A673 (cell line): ENCODE results near the gene TBX3. TPM values are rescaled to one million over a fixed set of nuclear protein-coding genes. Genes with fewer than 3 reads are reported as not detected.

ENCODE experiments used
- BruUV-seq: library from RNA; stranded (reverse); fragments of 400-500 nt; replicated peaks from 2 replicates; lab custom pipeline; 2021; lab: Mats Ljungman, UMichigan
- CTCF ChIA-PET: fragments of 300-600 bp; sonication (Branson Sonifier 250); formaldehyde crosslinking; loops from one replicate; lab custom pipeline; 2022; ENCODE audit warnings: antibody characterized with exemption; lab: Charles Lee
- POLR2A ChIA-PET: fragments of 300-600 bp; sonication (Branson Sonifier 250); formaldehyde crosslinking; loops from one replicate; lab custom pipeline; 2022; ENCODE audit warnings: antibody characterized with exemption; ENCODE audit not compliant: low non-redundant PET; lab: Charles Lee
- DNase-seq: peaks from one replicate; pipeline ENCODE4 v3.0.0-alpha.2; 2015; ENCODE audit warnings: low spot score
- H3K27ac ChIP-seq: fragments of 200-600 bp; sonication (generic); 2 replicates; pipeline ENCODE4 v1.5.1; 2016; ENCODE audit warnings: mixed run types, low read depth, mild to moderate bottlenecking, mixed read lengths, antibody characterized with exemption, low read length; ENCODE audit not compliant: poor library complexity, severe bottlenecking
- H3K27me3 ChIP-seq: fragments of 200-600 bp; sonication (generic); replicated peaks from 2 replicates; pipeline ENCODE4 v1.6.1; 2017; ENCODE audit warnings: mixed run types, low read depth, mild to moderate bottlenecking, mixed read lengths, antibody characterized with exemption, low read length; ENCODE audit not compliant: insufficient read depth, poor library complexity
- H3K36me3 ChIP-seq: fragments of 200-600 bp; sonication (generic); 2 replicates; pipeline ENCODE4 v1.6.1; 2016; ENCODE audit warnings: mixed run types, mild to moderate bottlenecking, mixed read lengths, antibody characterized with exemption, low read length; ENCODE audit not compliant: insufficient read depth, poor library complexity, severe bottlenecking
- H3K4me1 ChIP-seq: fragments of 200-600 bp; sonication (generic); 2 replicates; pipeline ENCODE4 v1.6.1; 2017; ENCODE audit warnings: mixed run types, mild to moderate bottlenecking, mixed read lengths, antibody characterized with exemption, low read length; ENCODE audit not compliant: insufficient read depth, poor library complexity, severe bottlenecking
- H3K4me3 ChIP-seq: fragments of 200-600 bp; sonication (generic); 2 replicates; pipeline ENCODE4 v1.5.1; 2016; ENCODE audit warnings: low read depth, mixed run types, mild to moderate bottlenecking, mixed read lengths, low read length; ENCODE audit not compliant: poor library complexity, severe bottlenecking
- H3K9me3 ChIP-seq: fragments of 200-600 bp; sonication (generic); 2 replicates; pipeline ENCODE4 v1.6.1; 2016; ENCODE audit warnings: mixed run types, low read depth, mild to moderate bottlenecking, mixed read lengths, antibody characterized with exemption, low read length; ENCODE audit not compliant: poor library complexity, severe bottlenecking
- EZH2 ChIP-seq: fragments of 200-600 bp; sonication (generic); IDR thresholded peaks from 2 replicates; pipeline ENCODE4 v1.6.1; 2017; ENCODE audit warnings: borderline replicate concordance, low read depth, mild to moderate bottlenecking, mixed read lengths, antibody characterized with exemption, low read length; ENCODE audit not compliant: poor library complexity, severe bottlenecking
- intact Hi-C: fragments of 100-400 bp; cut with micrococcal nuclease; formaldehyde crosslinking; loops from one replicate; pipeline ENCODE4 v1.10.0; 2022; ENCODE audit not compliant: unreplicated experiment
- total RNA-seq: library from RNA; stranded (reverse); gene quantifications from 2 replicates; pipeline ENCODE4 v1.2.3, GENCODE V29; 2021
- TF ChIP-seq, protein P1 (sequence below): fragments of 300-800, 200-600 bp; sonication (generic); conservative IDR thresholded peaks from 2 replicates; pipeline ENCODE4 v1.5.1; 2017; ENCODE audit warnings: low read depth, mild to moderate bottlenecking, antibody characterized with exemption, low read length, moderate library complexity, mixed read lengths

The TBX3 gene
- total RNA-seq, 1 experiment from 2014 or later: 1.4 TPM

DNA sequence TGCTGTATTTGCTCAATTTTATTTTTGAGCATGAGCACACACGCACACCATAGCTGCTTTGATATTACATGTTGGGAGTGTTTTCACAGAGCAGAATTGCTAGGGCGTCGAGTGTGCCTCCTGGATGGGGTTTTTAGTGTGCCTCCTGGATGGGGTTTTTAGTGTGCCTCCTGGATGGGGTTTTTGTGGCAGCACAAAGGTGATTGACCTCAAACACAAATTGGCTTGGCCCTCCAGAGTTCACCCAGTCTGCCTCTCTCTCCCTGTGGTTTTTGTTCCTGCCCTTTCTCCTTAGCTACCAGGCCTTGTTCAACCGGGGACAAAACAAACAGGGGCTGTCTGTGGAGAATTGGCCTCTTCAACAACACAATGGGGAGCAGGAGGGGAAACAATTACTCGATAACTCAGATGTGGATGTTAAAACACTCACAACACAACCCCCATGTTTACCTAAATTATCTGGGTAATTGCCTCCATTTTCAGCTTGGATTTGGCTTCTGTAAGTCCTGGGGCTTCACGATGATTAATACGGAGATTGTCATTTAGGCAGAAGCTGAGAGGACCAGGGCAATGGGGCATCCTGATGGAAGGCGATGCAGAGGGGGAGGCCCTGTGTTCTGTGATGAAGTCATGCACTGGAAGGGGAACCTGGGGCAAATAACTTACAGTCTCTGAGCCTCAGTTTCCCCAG, 26.9 kb downstream of the TBX3 start:
- no peak for TF ChIP-seq EZH2
- TF ChIP-seq, protein P1, sequence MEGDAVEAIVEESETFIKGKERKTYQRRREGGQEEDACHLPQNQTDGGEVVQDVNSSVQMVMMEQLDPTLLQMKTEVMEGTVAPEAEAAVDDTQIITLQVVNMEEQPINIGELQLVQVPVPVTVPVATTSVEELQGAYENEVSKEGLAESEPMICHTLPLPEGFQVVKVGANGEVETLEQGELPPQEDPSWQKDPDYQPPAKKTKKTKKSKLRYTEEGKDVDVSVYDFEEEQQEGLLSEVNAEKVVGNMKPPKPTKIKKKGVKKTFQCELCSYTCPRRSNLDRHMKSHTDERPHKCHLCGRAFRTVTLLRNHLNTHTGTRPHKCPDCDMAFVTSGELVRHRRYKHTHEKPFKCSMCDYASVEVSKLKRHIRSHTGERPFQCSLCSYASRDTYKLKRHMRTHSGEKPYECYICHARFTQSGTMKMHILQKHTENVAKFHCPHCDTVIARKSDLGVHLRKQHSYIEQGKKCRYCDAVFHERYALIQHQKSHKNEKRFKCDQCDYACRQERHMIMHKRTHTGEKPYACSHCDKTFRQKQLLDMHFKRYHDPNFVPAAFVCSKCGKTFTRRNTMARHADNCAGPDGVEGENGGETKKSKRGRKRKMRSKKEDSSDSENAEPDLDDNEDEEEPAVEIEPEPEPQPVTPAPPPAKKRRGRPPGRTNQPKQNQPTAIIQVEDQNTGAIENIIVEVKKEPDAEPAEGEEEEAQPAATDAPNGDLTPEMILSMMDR: no peak
- BruUV-seq: no TSS peak
- Histone ChIP-seq H3K27me3 (no peaks in the 10 kb centered on the region), H3K4me3 (no peak overlapping the region), H3K9me3 (no peaks in the 10 kb centered on the region), H3K36me3 (no peaks in the 10 kb centered on the region), H3K27ac (no peak overlapping the region), H3K4me1 (no peaks in the 10 kb centered on the region)
- intact Hi-C loops: no loop called here
- CTCF ChIA-PET: no interaction called here
- POLR2A ChIA-PET: no interaction called here
- DNase-seq: no peak

DNA sequence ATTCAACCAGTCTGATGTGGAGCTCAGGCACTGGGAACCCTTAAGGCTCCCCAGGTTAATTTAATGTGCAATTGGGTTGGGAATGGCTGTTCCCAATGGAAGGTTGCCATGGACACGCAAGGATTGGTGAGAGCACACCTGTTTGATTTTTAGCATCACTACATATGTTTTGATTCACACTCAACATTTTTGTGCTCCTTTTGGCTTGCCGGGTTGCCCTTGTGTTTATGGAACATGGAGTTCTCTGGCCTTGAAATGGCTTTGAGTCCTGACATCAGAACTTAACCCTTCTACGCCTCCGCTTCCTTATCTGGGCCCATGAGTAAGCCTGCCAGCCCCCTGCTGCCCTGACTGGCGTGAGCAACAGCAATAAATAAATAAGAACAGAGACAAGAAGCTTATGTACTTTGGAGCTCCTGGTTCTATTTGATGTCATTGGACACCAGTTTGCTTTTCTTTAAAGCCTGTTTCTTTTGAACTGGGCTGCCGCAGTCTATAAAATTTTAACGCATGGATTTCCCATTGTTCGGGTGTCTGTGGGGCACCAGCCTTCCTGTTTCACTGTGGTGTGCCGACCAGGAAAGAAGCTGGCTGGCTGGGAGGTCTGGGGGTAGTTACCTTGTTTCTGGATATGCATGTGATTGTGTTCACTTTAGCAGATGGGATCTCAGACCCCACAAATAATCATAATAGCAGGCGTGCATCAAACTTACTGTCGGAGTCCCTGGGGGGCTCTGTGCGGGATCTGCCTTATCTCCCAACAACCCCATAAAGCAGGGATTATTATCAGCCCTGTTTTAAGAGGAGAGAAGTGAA, 27.8 kb downstream of the TBX3 start:
- H3K4me1 ChIP-seq: no peaks in the 10 kb centered on the region
- H3K9me3 ChIP-seq: no peaks in the 10 kb centered on the region
- POLR2A ChIA-PET: no interaction called here
- TF ChIP-seq EZH2: no peak
- TF ChIP-seq, protein P1: no peak
- H3K27me3 ChIP-seq: no peaks in the 10 kb centered on the region
- CTCF ChIA-PET: no interaction called here
- no TSS peak for BruUV-seq
- intact Hi-C loops: no loop called here
- no peaks in the 10 kb centered on the region for H3K36me3 ChIP-seq
- H3K4me3 ChIP-seq: no peak overlapping the region
- H3K27ac ChIP-seq: no peak overlapping the region
- DNase-seq: no peak

DNA sequence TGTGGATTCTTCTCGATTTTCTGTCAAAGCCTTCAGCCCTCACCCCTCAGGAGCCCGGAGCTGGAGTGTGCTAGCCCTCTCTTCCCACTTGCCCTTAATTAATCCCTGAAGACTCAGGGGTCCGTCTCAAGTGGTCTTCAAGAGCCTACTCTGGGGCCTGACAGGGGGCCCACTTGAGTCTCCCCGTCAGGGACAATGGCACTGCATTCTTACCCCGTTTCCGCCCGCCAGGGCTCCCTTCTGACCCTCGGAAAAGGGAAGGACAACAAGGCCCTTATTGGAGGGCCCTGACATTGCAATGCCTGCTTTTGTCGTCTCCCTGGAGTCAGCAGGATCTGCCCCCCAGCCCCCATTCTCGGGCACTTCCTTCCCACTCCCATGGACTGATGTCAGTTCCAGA, 34.4 kb downstream of the TBX3 start:
- no peak overlapping the region for H3K27ac ChIP-seq
- no peaks in the 10 kb centered on the region for H3K36me3 ChIP-seq
- no peak for DNase-seq
- H3K4me3 ChIP-seq: no peak overlapping the region
- no peak for TF ChIP-seq EZH2
- TF ChIP-seq, protein P1: no peak
- no peaks in the 10 kb centered on the region for H3K27me3 ChIP-seq
- H3K9me3 ChIP-seq: no peaks in the 10 kb centered on the region
- intact Hi-C loops: no loop called here
- no peaks in the 10 kb centered on the region for H3K4me1 ChIP-seq
- ChIA-PET CTCF (no interaction called here), POLR2A (no interaction called here)
- no TSS peak for BruUV-seq
